H9 (cell line): ENCODE measurements around the gene NUP210. TPM values are rescaled to one million over a fixed set of nuclear protein-coding genes. Genes with fewer than 3 reads are reported as not detected.

Experiments
- DNase-seq: peaks from one replicate; pipeline ENCODE4 v3.0.0-alpha.2; 2017
- H2AFZ ChIP-seq: one replicate; pipeline ENCODE4 v1.6.1; 2013; ENCODE audit warnings: mild to moderate bottlenecking, low read length, control low read depth, moderate library complexity
- H2AK5ac ChIP-seq: 2 replicates; pipeline ENCODE4 v1.6.1; 2013; ENCODE audit warnings: low read length, control low read depth, mixed read lengths; ENCODE audit not compliant: insufficient read length
- H2BK120ac ChIP-seq: one replicate; pipeline ENCODE4 v1.6.1; 2013; ENCODE audit warnings: low read depth, mild to moderate bottlenecking, low read length, control low read depth, inconsistent platforms; ENCODE audit not compliant: poor library complexity, severe bottlenecking
- H2BK12ac ChIP-seq: 2 replicates; pipeline ENCODE4 v1.6.1; 2013; ENCODE audit warnings: low read length, control low read depth, mixed read lengths, low read depth; ENCODE audit not compliant: insufficient read length
- H2BK15ac ChIP-seq: 2 replicates; pipeline ENCODE4 v1.6.1; 2013; ENCODE audit warnings: low read depth, low read length, control low read depth
- H2BK20ac ChIP-seq: one replicate; pipeline ENCODE4 v1.6.1; 2013; ENCODE audit warnings: low read depth, mild to moderate bottlenecking, low read length, control low read depth, inconsistent platforms; ENCODE audit not compliant: poor library complexity, severe bottlenecking
- H2BK5ac ChIP-seq: 2 replicates; pipeline ENCODE4 v1.6.1; 2013; ENCODE audit warnings: low read length, control low read depth, mixed read lengths; ENCODE audit not compliant: insufficient read length
- H3K14ac ChIP-seq: 2 replicates; pipeline ENCODE4 v1.6.1; 2013; ENCODE audit warnings: low read length, control low read depth; ENCODE audit not compliant: insufficient read depth
- H3K18ac ChIP-seq: 2 replicates; pipeline ENCODE4 v1.6.1; 2013; ENCODE audit warnings: low read depth, mild to moderate bottlenecking, mixed read lengths, low read length, control low read depth; ENCODE audit not compliant: insufficient read length
- H3K23ac ChIP-seq: 2 replicates; pipeline ENCODE4 v1.6.1; 2013; ENCODE audit warnings: low read length, control low read depth, mixed read lengths, low read depth; ENCODE audit not compliant: insufficient read length
- H3K23me2 ChIP-seq: 2 replicates; pipeline ENCODE4 v1.6.1; 2013; ENCODE audit warnings: low read depth, mild to moderate bottlenecking, mixed read lengths, low read length, control low read depth; ENCODE audit not compliant: insufficient read length, poor library complexity, severe bottlenecking
- H3K27ac ChIP-seq: 2 replicates; pipeline ENCODE4 v1.5.1; 2013; ENCODE audit warnings: low read length, control low read depth, mixed read lengths, low read depth; ENCODE audit not compliant: insufficient read length
- H3K27me3 ChIP-seq: 2 replicates; pipeline ENCODE4 v1.6.1; 2013; ENCODE audit warnings: low read length, control low read depth, inconsistent platforms; ENCODE audit not compliant: insufficient read depth
- H3K4ac ChIP-seq: 2 replicates; pipeline ENCODE4 v1.6.1; 2013; ENCODE audit warnings: low read depth, mild to moderate bottlenecking, control low read depth, inconsistent platforms, low read length, moderate library complexity
- H3K4me1 ChIP-seq: 2 replicates; pipeline ENCODE4 v1.6.1; 2013; ENCODE audit warnings: low read length, control low read depth, inconsistent platforms; ENCODE audit not compliant: insufficient read depth
- H3K4me2 ChIP-seq: 2 replicates; pipeline ENCODE4 v1.6.1; 2013; ENCODE audit warnings: low read length, control low read depth, mixed read lengths; ENCODE audit not compliant: insufficient read length, insufficient read depth
- H3K56ac ChIP-seq: 2 replicates; pipeline ENCODE4 v1.6.1; 2013; ENCODE audit warnings: low read depth, mild to moderate bottlenecking, mixed read lengths, low read length, control low read depth; ENCODE audit not compliant: insufficient read length
- H3K79me1 ChIP-seq: 2 replicates; pipeline ENCODE4 v1.6.1; 2013; ENCODE audit warnings: low read depth, mild to moderate bottlenecking, moderate library complexity, low read length, control low read depth, inconsistent platforms; ENCODE audit not compliant: insufficient read depth, poor library complexity, severe bottlenecking
- H3K79me2 ChIP-seq: 2 replicates; pipeline ENCODE4 v1.6.1; 2013; ENCODE audit warnings: low read length, control low read depth, inconsistent platforms; ENCODE audit not compliant: insufficient read depth
- H3K9ac ChIP-seq: 2 replicates; pipeline ENCODE4 v1.6.1; 2013; ENCODE audit warnings: low read length, control low read depth, mixed read lengths; ENCODE audit not compliant: insufficient read length; ENCODE audit errors: extremely low read depth
- H3K9me3 ChIP-seq: one replicate; pipeline ENCODE4 v1.6.1; 2013; ENCODE audit warnings: low read depth, low read length, inconsistent platforms; ENCODE audit not compliant: control insufficient read depth
- H3T11ph ChIP-seq: one replicate; pipeline ENCODE4 v1.6.1; 2013; ENCODE audit warnings: mild to moderate bottlenecking, low read length, control low read depth, inconsistent platforms
- H4K20me1 ChIP-seq: one replicate; pipeline ENCODE4 v1.6.1; 2013; ENCODE audit not compliant: control insufficient read depth, insufficient read length, insufficient read depth
- H4K5ac ChIP-seq: 2 replicates; pipeline ENCODE4 v1.6.1; 2013; ENCODE audit warnings: low read depth, mild to moderate bottlenecking, mixed read lengths, low read length, control low read depth; ENCODE audit not compliant: insufficient read length
- H4K8ac ChIP-seq: replicated peaks from 2 replicates; pipeline ENCODE4 v1.6.1; 2013; ENCODE audit warnings: low read length, control low read depth, mixed read lengths, low read depth; ENCODE audit not compliant: insufficient read length
- H4K91ac ChIP-seq: 2 replicates; pipeline ENCODE4 v1.6.1; 2013; ENCODE audit warnings: low read depth, mild to moderate bottlenecking, moderate library complexity, mixed read lengths, low read length, control low read depth; ENCODE audit not compliant: insufficient read length
- H3K27ac Mint-ChIP-seq, 3 experiments: 2 replicates in 2 of 3; 3 replicates in 1 of 3; pipeline ENCODE4 v1.8.0; 2020 to 2021; ENCODE audit warnings: mixed read lengths in 3 of 3, mild to moderate bottlenecking in 1 of 3, moderate library complexity in 1 of 3
- H3K27me3 Mint-ChIP-seq: 2 replicates; pipeline ENCODE4 v1.8.0; 2021; ENCODE audit warnings: low read depth, mild to moderate bottlenecking, moderate library complexity, mixed read lengths
- H3K36me3 Mint-ChIP-seq, 3 experiments: 2 replicates in 2 of 3; 3 replicates in 1 of 3; pipeline ENCODE4 v1.8.0; 2020 to 2021; ENCODE audit warnings: low read depth in 3 of 3, mixed read lengths in 3 of 3; ENCODE audit not compliant: insufficient read depth in 1 of 3
- H3K4me1 Mint-ChIP-seq, 2 experiments: 2 replicates each; pipeline ENCODE4 v1.8.0; 2020; ENCODE audit warnings: mixed read lengths in 2 of 2
- H3K4me3 Mint-ChIP-seq, 2 experiments: 2 replicates in 1 of 2; 3 replicates in 1 of 2; pipeline ENCODE4 v1.8.0; 2020 to 2021; ENCODE audit warnings: mild to moderate bottlenecking in 2 of 2, mixed read lengths in 2 of 2, moderate library complexity in 1 of 2
- H3K9me3 Mint-ChIP-seq, 2 experiments: 2 replicates in 1 of 2; 3 replicates in 1 of 2; pipeline ENCODE4 v1.8.0; 2020; ENCODE audit warnings: mild to moderate bottlenecking in 2 of 2, mixed read lengths in 2 of 2, moderate library complexity in 1 of 2
- CTCF ChIP-seq: fragments of 200-600 bp; sonication (generic); conservative IDR thresholded peaks from 3 replicates; pipeline ENCODE4 v1.8.0; 2021; ENCODE audit warnings: antibody characterized with exemption, mild to moderate bottlenecking
- WGBS: extraction: QIAGEN DNeasy Blood & Tissue Kit; methylation state at CpG from one replicate; pipeline ENCODE4 v1.1.7; 2013; ENCODE audit warnings: missing lambda C conversion rate, low lambda C conversion rate, mixed read lengths; ENCODE audit not compliant: insufficient read length; ENCODE audit errors: extremely low coverage; 5-methylcytosine and 5-hydroxymethylcytosine counted together
- total RNA-seq: library from RNA; stranded (reverse); gene quantifications from 2 replicates; pipeline ENCODE4 v1.2.1, GENCODE V29; 2021

NUP210 gene
- total RNA-seq, 1 experiment from 2014 or later = 48.8 TPM

- Mint-ChIP-seq H3K9me3 (no peaks in the 10 kb centered on the region), H3K4me3 (no peak overlapping the region), H3K27me3 (no peaks in the 10 kb centered on the region), H3K36me3 (peaks cover 41 to 80% (median 56%) of the 10 kb centered on the region in 3 experiments; a peak in 6 of 7 replicates), H3K27ac (no peak overlapping the region; a peak in 1 of 7 replicates), H3K4me1 (peaks cover 19 to 20% of the 10 kb centered on the region in 2 experiments)
- no peak overlapping the region for H4K91ac ChIP-seq
- no peak overlapping the region for H3T11ph ChIP-seq
- no CpG with 5 or more reads among the region's 5 CpGs for WGBS
- H3K79me1 ChIP-seq = no peaks in the 10 kb centered on the region
- H3K9ac ChIP-seq = no peak overlapping the region
- H3K27me3 ChIP-seq = no peaks in the 10 kb centered on the region
- H3K4me2 ChIP-seq = no peak overlapping the region
- H2BK15ac ChIP-seq = no peak overlapping the region
- H3K23me2 ChIP-seq = no peaks in the 10 kb centered on the region
- no peaks in the 10 kb centered on the region for H4K20me1 ChIP-seq
- H3K56ac ChIP-seq = no peak overlapping the region
- no peak overlapping the region for H2BK20ac ChIP-seq
- no peak overlapping the region for H2AFZ ChIP-seq
- no peak overlapping the region for H3K23ac ChIP-seq
- H4K8ac ChIP-seq = no peak overlapping the region
- no peaks in the 10 kb centered on the region for H3K79me2 ChIP-seq
- no peak for TF ChIP-seq CTCF
- H3K14ac ChIP-seq = no peak overlapping the region; the same call in 1 of the 2 replicates
- no peak overlapping the region for H2BK5ac ChIP-seq
- H3K18ac ChIP-seq = no peak overlapping the region
- H2BK120ac ChIP-seq = no peak overlapping the region
- no peak overlapping the region for H4K5ac ChIP-seq
- H3K9me3 ChIP-seq = no peaks in the 10 kb centered on the region
- H2BK12ac ChIP-seq = no peak overlapping the region
- peaks cover 10% of the 10 kb centered on the region; the same call in 1 of the 2 replicates for H3K4me1 ChIP-seq
- H3K4ac ChIP-seq = no peak overlapping the region
- H2AK5ac ChIP-seq = no peak overlapping the region
- no peak for DNase-seq
- H3K27ac ChIP-seq = no peak overlapping the region
These were observed 66.6 kb downstream of the NUP210 start for GRCh38 chr3:13353506-13353905.
